Left renal cortex interstitium (tissue), 4 donors: ENCODE results near the gene FAM3B. TPM values are rescaled to one million over a fixed set of nuclear protein-coding genes. Genes with fewer than 3 reads are reported as not detected.
"Not testable (repeated sequence)": the region's sequence is repeated elsewhere in the genome, so short reads cannot be mapped to it uniquely, and the experiment has no call there.

ENCODE experiments used
- DNase-seq, 4 donors: peaks; one replicate each; pipeline ENCODE4 v3.0.0-alpha.2; 2013; ENCODE audit warnings: low read depth in 4 of 4, low spot score in 2 of 4, missing footprints in 1 of 4
- polyA plus RNA-seq, 4 donors: library from polyadenylated mRNA; unstranded; fragments of 120-200 nt; gene quantifications; one replicate each; pipeline ENCODE4 v1.2.1, GENCODE V29; 2013; ENCODE audit not compliant: insufficient read length in 4 of 4

The FAM3B gene
- 10 to 100 TPM; 14.1 to 33.9 (median 20.0) TPM for polyA plus RNA-seq

DNA sequence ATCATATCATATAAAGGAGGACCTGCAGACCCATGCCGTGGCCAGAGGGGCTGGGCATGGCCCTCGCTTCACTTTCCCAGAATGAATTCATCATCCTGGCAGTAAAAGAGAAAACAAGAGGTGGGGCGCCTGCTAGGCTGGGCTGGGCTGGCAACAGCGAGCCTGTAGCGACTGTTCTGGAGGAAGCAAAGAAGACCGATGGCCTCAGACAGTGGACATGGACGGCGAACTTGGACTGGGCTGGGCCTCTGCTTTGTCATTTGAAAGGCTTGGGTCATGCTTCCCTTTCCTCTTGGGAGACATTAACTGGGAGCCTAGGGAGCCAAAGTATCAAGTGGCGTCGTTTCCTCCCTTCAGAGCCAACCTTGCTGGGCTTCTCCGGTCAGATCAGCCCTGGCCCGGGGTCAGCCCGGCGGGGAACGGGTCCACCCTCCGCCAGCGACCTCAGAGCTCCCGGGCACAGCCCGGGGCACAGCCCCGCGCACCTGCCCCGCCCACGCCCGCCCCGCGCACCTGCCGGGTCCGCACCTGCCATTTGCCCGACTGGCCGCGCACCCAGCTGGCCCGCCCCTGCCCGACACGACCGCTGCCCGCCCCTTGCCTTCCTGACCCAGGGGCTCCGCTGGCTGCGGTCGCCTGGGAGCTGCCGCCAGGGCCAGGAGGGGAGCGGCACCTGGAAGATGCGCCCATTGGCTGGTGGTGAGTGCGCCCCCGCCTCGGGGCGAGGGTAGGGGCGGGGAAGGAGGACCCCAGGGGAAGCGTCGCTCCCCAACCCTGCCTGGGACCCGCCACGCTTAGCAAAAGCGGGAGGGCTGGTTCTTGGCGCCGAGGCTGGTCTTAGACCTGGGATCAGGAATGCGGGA is at the start of gene FAM3B:
Gene FAM3B (plus strand): TSS at position 602 of the 863 bp plus-strand sequence. CDS start 79 bp downstream, at position 681.
- peak in 1 of 4 donors; percentile 18 for DNase-seq

DNA sequence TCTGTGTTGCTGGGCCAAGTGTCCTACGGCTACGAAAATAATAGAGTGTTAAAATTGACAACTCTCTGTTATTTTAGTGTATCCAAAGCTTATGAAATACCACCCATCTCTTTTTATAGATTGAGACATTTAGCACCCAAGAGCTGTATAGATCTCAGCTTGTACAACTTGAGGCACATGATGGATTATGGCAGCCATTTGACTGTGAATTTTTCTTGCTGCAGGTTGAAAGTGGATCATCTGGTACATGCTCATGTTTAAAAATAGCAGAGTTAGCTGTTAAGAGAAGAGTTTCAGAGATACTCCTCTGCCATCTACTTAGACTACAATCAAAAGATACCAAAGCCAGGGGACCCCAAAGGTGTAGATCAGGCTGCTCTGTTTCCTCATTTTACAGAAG is 49.3 kb upstream of the FAM3B start:
- no peak for DNase-seq

- no peak for DNase-seq
These were observed 47.1 kb upstream of the FAM3B start for GRCh38 chr21:41269535-41269934.

DNA sequence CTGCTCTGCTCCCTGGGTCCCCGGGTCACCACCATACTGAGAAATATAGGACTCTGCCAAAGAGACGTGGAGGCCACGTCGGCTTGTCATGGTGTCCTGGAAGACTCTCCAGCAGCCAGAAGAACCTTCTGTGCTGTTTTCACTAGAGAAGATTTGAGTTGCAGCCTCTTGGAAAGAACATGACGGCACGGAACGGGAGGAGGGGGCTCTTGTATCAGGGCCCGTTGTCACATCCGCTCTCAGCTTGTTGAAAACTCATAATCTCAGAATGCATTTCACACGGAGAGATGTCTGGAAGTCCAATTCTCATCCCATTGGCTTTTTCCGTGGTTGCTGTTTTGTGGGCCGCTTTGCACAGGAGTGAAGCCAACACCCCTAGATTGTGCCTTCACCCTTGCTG is 39.4 kb upstream of the FAM3B start:
- no peak for DNase-seq

DNA sequence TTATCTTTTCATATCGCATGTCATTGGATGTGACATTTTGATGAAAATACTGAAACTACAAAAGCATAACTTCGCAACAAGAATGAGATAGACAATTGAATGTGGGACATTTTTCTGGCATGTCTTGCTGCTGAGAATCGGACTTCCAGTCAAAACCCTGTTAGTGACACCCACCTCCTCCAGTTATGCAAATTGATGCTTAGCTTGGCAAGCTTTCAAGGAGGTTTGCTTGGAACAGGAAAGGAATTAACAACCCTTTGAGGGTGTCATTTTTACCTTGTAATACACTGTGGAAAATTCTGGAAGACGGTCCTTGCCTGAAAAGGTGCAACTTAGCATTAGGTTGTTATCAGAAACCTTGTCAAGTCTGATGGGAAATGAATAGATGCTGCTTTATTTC is 38.8 kb upstream of the FAM3B start:
- DNase-seq: no peak

DNA sequence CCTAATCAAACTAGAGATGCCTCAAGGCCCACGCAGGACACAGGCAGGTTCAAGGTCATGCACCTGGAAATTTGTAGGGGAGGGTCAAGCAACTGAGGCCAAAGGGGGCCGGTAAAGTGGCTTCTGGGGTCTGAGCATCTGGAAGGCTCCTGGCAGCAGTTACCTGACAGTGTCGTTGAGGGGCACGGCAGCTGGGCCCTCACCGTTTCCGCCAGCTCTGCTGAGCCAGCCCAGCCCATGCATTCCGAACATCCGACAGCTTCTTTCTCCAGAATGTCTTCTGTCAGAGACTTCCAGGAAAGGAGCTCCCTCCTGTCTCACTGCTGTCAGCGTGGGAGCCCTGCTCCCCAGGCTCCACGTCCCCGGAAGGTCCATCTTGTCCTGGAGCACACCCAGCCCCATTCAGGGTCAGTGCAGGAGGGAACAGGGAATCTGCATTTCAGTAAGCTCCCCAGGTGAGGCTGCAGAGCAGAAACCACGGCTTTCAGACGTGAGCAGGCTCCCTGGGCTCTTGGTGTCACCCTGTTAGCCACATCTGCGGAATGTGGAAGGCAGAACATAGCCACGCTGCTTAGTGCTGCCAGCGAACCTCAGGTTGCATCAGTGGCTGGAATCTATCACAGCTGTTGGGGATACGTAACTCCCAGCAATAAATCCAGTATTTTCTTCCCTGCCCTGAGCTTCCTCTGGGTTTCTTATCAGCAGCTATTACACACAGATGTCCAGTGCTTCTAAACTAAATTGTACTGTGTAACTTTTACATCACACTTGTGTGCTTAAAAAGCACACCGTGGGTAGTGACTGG is 36.3 kb upstream of the FAM3B start:
- DNase-seq: no peak

- no peak for DNase-seq
These were observed 34.2 kb upstream of the FAM3B start for GRCh38 chr21:41282412-41282811.

GRCh38 chr21:41283211-41283818 is 33.3 kb upstream of the FAM3B start:
- peak; percentile 15 to 73 (median 54) for DNase-seq

DNA sequence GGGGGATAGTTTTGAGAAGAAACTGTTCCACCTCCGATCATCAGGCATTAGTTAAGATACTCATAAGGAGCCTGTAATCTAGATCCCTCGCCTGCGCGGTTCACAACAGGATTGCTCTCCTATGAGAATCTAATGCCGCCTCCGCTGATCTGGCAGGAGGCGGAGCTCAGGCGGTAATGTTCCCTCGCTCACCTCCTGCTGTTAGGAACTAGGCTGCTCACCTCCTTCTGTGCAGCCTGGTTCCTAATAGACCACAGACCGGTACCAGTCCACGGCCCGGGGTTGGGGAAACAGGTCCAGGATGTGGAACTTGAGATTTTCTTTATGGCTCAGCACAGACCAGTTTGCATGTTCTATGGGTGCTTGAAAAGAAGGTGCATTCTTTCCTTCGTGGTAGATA is 27.2 kb upstream of the FAM3B start:
- no peak for DNase-seq

DNA sequence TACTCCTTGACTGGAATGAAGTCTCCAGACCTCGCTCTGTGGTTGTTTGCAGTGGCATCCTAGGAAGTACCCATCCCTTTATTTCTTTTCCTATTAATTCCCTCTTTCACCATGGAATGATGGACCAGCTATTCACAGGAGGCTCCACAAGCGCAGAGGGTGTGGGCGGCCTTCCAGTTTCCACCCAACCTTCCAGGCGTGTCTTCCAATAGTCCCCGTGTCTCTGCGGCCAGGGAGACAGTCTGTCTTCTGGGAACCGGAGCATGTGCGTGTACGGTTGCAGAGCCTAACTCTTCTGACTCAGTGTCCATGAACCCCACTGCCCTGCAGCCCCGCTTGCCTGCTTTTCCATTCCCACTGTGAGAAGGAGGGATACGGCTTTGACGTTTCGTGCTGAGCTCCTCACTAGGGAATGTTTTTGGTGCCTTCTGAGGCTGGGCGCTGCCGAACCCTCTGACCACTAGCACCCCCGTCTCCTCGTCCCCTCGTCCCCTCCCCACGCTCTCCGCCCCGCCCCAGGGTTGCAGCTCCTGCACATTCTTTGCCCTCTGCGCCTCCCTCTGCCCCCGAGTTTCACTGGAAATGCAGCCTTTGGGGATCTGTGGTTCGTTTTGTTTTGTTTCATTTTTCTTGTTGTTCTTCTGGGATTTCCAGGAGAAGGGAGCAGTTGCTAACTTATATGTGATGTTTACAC is 26.3 kb upstream of the FAM3B start:
- no peak for DNase-seq

DNA sequence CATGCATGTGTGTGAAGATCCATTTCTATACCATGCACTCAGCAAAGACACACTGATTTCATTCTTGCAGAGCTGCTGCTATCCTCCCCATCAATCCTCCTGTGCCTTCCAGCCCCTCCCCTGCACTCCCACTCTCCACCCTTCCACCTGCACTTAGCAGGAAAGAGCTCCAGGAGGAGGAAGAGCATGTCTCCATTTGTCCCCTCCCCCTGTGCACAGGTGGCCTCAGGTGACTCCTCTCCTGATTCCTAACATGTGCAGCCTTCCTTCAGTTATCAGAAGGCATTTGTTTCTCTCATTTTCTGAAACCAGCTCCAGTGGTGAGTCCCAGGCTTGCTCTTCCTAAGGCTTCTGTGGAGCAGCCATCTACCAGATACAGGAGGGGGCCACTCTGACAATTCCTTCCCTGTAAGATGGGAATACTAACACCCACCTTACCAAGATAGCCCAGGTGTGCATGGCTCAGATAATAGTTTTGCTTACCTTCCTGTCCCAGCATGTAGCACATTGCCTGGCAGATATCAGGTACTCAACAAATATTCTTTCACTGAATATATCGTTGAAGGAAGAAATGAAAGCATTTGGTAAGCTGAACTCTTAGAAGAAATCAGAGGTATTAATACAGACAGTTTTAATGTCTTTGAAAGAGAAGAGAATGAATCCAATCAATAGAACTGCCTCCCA is 21.9 kb upstream of the FAM3B start:
- no peak for DNase-seq

DNA sequence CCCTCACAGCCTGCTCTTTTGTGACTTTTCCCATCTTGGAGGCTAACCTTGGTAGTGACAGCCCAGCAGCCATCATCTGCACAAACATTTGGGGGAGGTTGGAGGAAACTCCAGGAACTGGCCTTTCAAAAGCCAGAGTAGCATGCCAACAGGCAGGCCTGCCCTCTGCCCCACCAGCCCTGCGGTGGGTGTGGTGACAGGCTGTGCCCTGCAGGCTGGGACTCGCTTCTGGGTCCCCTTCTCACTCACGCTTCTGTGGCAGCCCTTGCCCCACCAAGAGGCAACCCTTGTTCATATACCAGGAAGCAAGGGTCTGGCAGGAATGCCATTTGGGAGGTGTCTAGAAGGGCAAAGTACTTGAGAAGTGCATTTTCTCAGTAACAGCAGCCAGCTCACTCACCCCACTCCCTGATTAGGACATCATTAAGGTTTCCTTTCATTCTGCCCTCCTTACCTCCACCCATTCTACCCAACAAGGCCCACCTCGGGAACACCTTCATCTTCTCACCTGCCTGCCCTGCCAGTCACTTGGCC is 20.8 kb upstream of the FAM3B start:
- DNase-seq: no peak

DNA sequence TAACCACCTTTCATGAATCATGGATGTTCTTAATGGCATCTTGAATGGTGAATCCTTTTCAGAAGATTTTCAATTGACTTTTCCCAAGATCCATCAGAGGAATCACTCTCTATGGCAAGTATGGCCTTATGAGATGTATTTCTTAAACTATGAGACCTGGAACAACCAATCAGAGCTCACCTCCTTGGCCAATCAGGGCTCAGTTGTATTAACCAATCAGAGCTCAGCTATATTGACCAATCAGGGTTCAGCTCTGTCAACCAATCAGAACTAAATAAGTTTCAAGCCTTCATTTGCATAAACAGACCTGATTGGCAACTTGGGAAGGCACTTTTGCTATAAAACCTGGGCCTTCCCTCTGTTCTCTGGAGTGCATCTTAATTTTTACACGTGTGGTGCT is 13.6 kb upstream of the FAM3B start:
- no peak for DNase-seq

- DNase-seq: no peak
These were observed 12.4 kb upstream of the FAM3B start for GRCh38 chr21:41304068-41304720.

DNA sequence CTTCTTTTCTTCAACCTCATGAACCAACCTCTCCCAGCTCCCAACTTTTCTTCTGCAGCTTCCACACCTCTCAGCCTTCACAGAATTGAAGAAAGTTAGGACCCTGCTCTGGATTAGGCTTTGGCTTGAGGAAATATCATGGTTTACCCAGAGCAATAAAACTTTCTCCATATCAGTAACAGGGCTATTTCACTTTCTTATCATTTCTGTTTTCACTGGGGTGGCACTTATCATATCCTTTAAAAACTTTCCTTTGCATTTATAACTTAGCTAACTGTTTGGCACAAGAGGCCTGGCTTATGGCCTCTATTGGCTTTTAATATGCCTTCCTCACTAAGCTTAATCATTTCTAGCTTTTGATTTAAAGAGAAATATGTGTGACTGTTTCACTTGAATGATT is 9.4 kb upstream of the FAM3B start:
- DNase-seq: no peak

- DNase-seq: not testable (repeated sequence)
These were observed 3.1 kb upstream of the FAM3B start for GRCh38 chr21:41313285-41314164.

GRCh38 chr21:41315726-41316125 is 875 bp upstream of the FAM3B start:
- DNase-seq: no peak

- no peak for DNase-seq
These were observed 427 bp downstream of the FAM3B start for GRCh38 chr21:41317063-41317392.
